Ishikawa (cell line): Measurements from ENCODE around the gene GHRL.

Experiments used
- CEBPB ChIP-seq: IDR thresholded peaks from 2 replicates; pipeline ENCODE4 v1.6.1; 2012
- CREB1 ChIP-seq: IDR thresholded peaks from 2 replicates; pipeline ENCODE4 v1.6.1; 2012; ENCODE audit warnings: low read depth
- EGR1 ChIP-seq: IDR thresholded peaks from 2 replicates; pipeline ENCODE4 v1.6.1; 2012
- EP300 ChIP-seq: IDR thresholded peaks from 2 replicates; pipeline ENCODE4 v1.6.1; 2012; ENCODE audit warnings: borderline replicate concordance
- FOXM1 ChIP-seq: IDR thresholded peaks from 2 replicates; pipeline ENCODE4 v1.6.1; 2012; ENCODE audit warnings: low read depth, borderline replicate concordance
- NFIC ChIP-seq: IDR thresholded peaks from 2 replicates; pipeline ENCODE4 v1.6.1; 2012
- RAD21 ChIP-seq: IDR thresholded peaks from 2 replicates; pipeline ENCODE4 v1.6.1; 2012; ENCODE audit warnings: low read depth
- TAF1 ChIP-seq: IDR thresholded peaks from 2 replicates; pipeline ENCODE4 v1.6.1; 2012; ENCODE audit warnings: low read depth, mild to moderate bottlenecking
- TCF12 ChIP-seq: IDR thresholded peaks from 2 replicates; pipeline ENCODE4 v1.6.1; 2012; ENCODE audit warnings: low read depth
- TEAD4 ChIP-seq: IDR thresholded peaks from 2 replicates; pipeline ENCODE4 v1.6.1; 2012
- YY1 ChIP-seq: IDR thresholded peaks from 2 replicates; pipeline ENCODE4 v1.6.1; 2012; ENCODE audit warnings: low read depth
- ZBTB7A ChIP-seq: IDR thresholded peaks from 2 replicates; pipeline ENCODE4 v1.6.1; 2012; ENCODE audit warnings: low read depth
- TF ChIP-seq, protein P1 (sequence below): IDR thresholded peaks from 2 replicates; pipeline ENCODE4 v1.6.1; 2012
- TF ChIP-seq, protein P2 (sequence below): IDR thresholded peaks from 2 replicates; pipeline ENCODE4 v1.6.1; 2012
- TF ChIP-seq, protein P3 (sequence below): IDR thresholded peaks from 2 replicates; pipeline ENCODE4 v1.6.1; 2012; ENCODE audit warnings: low read depth, mild to moderate bottlenecking

Gene GHRL

DNA sequence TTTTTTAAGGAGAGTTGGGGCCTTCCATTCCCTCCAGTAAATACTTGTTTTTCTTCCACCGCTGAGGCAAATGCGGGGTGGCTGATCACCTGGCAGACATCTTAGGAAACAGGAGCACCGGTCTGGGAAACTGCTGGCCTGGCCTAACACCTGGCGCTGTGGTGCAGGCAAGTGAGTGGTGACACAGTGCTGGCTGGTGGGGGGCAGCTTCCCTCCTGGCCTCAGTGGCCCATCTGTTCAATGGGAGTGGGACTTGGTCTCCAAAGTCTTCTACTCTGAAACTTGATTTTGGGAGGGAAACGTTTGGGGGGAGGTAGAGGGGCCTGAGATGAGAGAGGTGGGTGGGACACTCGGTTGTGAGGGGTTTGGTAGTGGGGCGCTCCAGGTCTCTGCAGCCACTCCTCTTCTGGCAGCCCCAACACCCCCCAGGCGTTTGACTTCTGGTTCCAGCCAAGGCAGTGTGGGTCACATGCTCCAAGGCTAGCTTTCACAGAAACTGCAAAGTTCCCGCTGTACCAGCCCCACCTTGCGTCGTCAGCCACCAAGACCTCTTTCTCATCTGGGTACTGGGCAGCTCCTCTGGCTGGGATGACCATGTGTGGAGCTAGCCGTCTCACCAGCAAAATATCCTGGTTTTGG is 4.7 kb downstream of the GHRL start:
- TF ChIP-seq, protein P1, sequence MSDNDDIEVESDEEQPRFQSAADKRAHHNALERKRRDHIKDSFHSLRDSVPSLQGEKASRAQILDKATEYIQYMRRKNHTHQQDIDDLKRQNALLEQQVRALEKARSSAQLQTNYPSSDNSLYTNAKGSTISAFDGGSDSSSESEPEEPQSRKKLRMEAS: no peak
- TF ChIP-seq CREB1 (no peak), YY1 (no peak), EGR1 (no peak), TCF12 (no peak)
- TF ChIP-seq, protein P2, sequence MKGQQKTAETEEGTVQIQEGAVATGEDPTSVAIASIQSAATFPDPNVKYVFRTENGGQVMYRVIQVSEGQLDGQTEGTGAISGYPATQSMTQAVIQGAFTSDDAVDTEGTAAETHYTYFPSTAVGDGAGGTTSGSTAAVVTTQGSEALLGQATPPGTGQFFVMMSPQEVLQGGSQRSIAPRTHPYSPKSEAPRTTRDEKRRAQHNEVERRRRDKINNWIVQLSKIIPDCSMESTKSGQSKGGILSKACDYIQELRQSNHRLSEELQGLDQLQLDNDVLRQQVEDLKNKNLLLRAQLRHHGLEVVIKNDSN: no peak

DNA sequence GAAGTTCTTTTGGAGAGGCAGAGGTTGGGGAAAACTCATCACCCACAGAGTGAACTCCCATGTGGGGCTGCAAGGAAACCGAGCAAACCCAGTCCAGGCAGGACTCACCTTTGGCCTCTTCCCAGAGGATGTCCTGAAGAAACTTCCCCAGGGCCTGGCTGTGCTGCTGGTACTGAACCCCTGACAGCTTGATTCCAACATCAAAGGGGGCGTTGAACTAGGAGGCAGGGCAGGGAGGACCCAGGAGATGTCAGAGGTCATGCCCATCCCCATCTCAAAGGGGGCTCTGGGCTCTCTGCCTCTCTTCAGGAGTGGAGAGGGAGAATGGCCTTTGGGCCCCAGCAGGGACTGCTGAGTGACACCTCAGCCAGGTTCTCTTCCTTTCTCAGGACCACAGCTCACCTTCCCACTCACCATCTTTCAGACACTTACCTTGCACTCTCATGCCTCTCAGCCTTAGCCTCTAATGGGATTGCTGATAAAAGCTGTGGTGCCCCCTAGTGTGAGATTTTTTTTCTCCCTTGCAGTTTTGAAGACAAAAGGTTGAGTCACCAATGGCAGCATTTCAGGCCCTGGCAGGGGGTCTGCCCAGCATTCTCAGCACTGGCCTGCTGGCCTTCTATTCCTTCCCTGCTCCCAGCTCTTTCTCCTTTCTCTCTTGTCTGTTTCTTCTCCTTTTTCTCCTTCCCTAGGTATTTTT is 6.0 kb downstream of the GHRL start:
- TF ChIP-seq YY1: no peak
- peak; percentile 6; the same call in 1 of the 2 replicates for TF ChIP-seq CEBPB
- no peak for TF ChIP-seq CREB1
- TF ChIP-seq, protein P1: no peak
- peak; percentile 21; the same call in 1 of the 2 replicates for TF ChIP-seq TCF12
- TF ChIP-seq TAF1: no peak
- TF ChIP-seq NFIC: peak; percentile 51

DNA sequence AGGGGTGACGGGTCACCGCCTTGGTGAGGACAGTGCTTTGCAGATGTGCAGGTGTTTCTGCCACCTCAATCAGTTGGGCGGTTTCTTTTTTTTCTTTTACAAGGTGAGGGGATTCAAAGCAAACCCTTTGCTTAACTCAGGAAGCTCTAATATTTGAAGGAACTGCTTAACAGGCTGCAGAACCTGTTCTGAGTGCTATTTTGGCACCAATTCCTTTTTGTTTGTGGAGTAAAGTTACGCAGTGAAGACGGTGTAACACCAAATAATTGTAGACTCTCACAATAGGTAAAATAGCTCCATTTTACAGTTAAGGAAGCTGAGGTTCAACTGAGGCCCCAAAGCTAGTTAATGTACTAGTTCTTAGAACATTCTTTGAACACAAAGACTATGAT is 6.6 kb downstream of the GHRL start:
- no peak for TF ChIP-seq TEAD4
- no peak for TF ChIP-seq RAD21
- TF ChIP-seq, protein P3, sequence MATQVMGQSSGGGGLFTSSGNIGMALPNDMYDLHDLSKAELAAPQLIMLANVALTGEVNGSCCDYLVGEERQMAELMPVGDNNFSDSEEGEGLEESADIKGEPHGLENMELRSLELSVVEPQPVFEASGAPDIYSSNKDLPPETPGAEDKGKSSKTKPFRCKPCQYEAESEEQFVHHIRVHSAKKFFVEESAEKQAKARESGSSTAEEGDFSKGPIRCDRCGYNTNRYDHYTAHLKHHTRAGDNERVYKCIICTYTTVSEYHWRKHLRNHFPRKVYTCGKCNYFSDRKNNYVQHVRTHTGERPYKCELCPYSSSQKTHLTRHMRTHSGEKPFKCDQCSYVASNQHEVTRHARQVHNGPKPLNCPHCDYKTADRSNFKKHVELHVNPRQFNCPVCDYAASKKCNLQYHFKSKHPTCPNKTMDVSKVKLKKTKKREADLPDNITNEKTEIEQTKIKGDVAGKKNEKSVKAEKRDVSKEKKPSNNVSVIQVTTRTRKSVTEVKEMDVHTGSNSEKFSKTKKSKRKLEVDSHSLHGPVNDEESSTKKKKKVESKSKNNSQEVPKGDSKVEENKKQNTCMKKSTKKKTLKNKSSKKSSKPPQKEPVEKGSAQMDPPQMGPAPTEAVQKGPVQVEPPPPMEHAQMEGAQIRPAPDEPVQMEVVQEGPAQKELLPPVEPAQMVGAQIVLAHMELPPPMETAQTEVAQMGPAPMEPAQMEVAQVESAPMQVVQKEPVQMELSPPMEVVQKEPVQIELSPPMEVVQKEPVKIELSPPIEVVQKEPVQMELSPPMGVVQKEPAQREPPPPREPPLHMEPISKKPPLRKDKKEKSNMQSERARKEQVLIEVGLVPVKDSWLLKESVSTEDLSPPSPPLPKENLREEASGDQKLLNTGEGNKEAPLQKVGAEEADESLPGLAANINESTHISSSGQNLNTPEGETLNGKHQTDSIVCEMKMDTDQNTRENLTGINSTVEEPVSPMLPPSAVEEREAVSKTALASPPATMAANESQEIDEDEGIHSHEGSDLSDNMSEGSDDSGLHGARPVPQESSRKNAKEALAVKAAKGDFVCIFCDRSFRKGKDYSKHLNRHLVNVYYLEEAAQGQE: no peak
- TF ChIP-seq ZBTB7A: no peak
- no peak for TF ChIP-seq EP300
- no peak for TF ChIP-seq YY1
- peak; percentile 77 for TF ChIP-seq NFIC

DNA sequence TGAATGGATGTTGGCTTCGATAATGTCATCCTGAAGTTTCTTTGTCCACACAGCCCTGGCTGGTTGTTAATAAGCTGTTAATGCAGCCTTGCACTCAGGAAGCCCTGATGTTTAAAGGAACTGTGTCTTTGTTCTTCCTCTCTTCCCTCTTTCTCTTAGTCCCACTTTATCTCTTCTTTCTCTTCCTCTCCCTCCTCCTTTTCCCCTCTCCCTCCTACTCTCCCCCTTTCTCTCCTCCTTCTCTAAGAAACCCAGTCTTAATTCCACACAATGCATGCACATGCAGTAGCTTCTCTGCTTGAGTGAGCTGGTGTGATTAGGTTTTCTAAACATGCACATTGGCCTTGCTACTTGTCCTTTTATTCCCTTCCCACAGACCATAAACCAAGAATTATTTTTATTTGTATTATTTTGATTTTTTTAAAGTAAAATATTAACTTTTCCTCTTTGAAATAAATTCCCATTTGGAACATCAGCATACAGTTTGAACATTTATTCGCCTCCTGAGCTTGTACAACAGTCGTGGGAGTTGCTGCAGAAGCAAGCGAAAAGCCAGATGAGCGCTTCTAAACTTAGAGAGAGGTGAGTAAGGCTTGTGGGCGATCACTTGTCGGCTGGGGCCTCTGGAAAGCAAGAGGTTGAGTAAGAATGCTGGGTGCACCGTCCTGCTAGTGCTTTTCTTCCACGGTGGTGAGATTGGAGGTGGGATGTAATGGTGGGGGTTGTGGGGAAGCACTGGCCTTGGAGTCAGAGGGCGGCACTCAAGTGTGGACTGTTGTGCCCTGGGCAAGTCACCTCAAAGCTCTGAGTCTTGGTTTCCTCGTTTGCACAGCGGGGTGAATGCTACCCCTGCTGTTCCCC is 7.2 kb downstream of the GHRL start:
- TF ChIP-seq CREB1 (no peak), TAF1 (no peak), FOXM1 (no peak), RAD21 (no peak), NFIC (no peak), TCF12 (no peak), YY1 (no peak), ZBTB7A (no peak), EP300 (no peak), EGR1 (no peak), TEAD4 (no peak), CEBPB (no peak)
- TF ChIP-seq, protein P2: no peak
- TF ChIP-seq, protein P3: no peak
- TF ChIP-seq, protein P1: no peak

DNA sequence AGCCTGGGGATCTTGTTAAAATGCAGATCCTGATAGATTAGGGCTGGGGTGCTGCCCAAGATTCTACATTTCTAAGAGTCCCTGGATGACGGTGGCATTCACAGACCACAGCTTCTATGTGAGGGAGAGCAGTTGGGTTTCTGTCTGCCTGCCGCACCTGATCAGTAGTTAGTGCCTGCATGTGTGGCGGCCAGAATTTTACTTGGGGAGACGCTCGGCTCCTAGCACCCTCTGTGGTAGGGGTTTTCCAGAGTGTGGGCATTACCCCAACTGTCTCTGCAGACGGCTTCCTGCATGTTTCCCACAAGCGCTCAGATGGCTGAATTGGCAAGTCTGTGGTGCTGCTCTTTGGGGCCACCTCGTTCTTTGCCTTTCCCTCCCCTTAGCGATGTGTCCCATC is 8.3 kb downstream of the GHRL start:
- TF ChIP-seq RAD21 (no peak), CEBPB (no peak), ZBTB7A (no peak), TCF12 (no peak), TEAD4 (no peak), FOXM1 (no peak), CREB1 (no peak), EGR1 (no peak), YY1 (no peak), EP300 (no peak)
- TF ChIP-seq, protein P3: no peak
- TF ChIP-seq, protein P1: no peak
- TF ChIP-seq, protein P2: no peak
